WTC11 (cell line): Measurements from ENCODE around the gene ADM. TPM values are rescaled to one million over a fixed set of nuclear protein-coding genes. Genes with fewer than 3 reads are reported as not detected.

Source experiments
- ATAC-seq: fragments of 200-7000 bp; cut with Tn5 transposase; 2 replicates; pipeline ENCODE4 v1.10.0; 2021; ENCODE audit warnings: mild to moderate bottlenecking, moderate library complexity
- CTCF ChIA-PET: fragments of 300-600 bp; sonication (Branson Sonifier 250); formaldehyde crosslinking; loops from one replicate; lab custom pipeline; 2021; ENCODE audit warnings: antibody characterized with exemption; lab: Charles Lee
- POLR2A ChIA-PET: fragments of 350-600 bp; sonication (Branson Sonifier 250); formaldehyde crosslinking; loops from one replicate; lab custom pipeline; 2021; ENCODE audit warnings: antibody characterized with exemption; lab: Charles Lee
- DNase-seq: peaks from one replicate; pipeline ENCODE4 v3.0.0; 2021; ENCODE audit warnings: low spot score
- H3K27ac Mint-ChIP-seq: 2 replicates; pipeline ENCODE4 v1.8.0; 2021; ENCODE audit warnings: mixed read lengths
- H3K27me3 Mint-ChIP-seq: 2 replicates; pipeline ENCODE4 v1.8.0; 2021; ENCODE audit warnings: low read depth, mild to moderate bottlenecking, moderate library complexity, mixed read lengths
- H3K36me3 Mint-ChIP-seq: 2 replicates; pipeline ENCODE4 v1.8.0; 2021; ENCODE audit warnings: mixed read lengths
- H3K4me1 Mint-ChIP-seq: 2 replicates; pipeline ENCODE4 v1.8.0; 2022; ENCODE audit warnings: mixed read lengths
- H3K4me3 Mint-ChIP-seq: 2 replicates; pipeline ENCODE4 v1.8.0; 2021; ENCODE audit warnings: mild to moderate bottlenecking, moderate library complexity, mixed read lengths
- H3K9me3 Mint-ChIP-seq: 2 replicates; pipeline ENCODE4 v1.8.0; 2021; ENCODE audit warnings: mixed read lengths
- FOXK1 ChIP-seq: sonication (generic); formaldehyde crosslinking; IDR thresholded peaks from 2 replicates; pipeline ENCODE4 v1.8.0; 2022; ENCODE audit warnings: mild to moderate bottlenecking, moderate library complexity, missing genetic modification reagents
- FOXP1 ChIP-seq: sonication (generic); formaldehyde crosslinking; IDR thresholded peaks from 2 replicates; pipeline ENCODE4 v1.8.0; 2022; ENCODE audit warnings: missing genetic modification reagents, mild to moderate bottlenecking, moderate library complexity, borderline replicate concordance
- FOXP4 ChIP-seq: sonication (generic); formaldehyde crosslinking; IDR thresholded peaks from 2 replicates; pipeline ENCODE4 v1.8.0; 2022; ENCODE audit warnings: mild to moderate bottlenecking, missing genetic modification reagents
- GABPB1 ChIP-seq: sonication (generic); formaldehyde crosslinking; IDR thresholded peaks from 2 replicates; pipeline ENCODE4 v1.8.1; 2023; ENCODE audit warnings: mild to moderate bottlenecking, missing genetic modification reagents
- HMGXB4 ChIP-seq: sonication (generic); formaldehyde crosslinking; IDR thresholded peaks from 2 replicates; pipeline ENCODE4 v1.8.1; 2023; ENCODE audit warnings: mild to moderate bottlenecking, moderate library complexity, missing genetic modification reagents
- NFYB ChIP-seq: sonication (generic); formaldehyde crosslinking; conservative IDR thresholded peaks from 2 replicates; pipeline ENCODE4 v1.8.0; 2022; ENCODE audit warnings: low read depth, missing genetic modification reagents
- SP1 ChIP-seq: sonication (generic); formaldehyde crosslinking; conservative IDR thresholded peaks from 2 replicates; pipeline ENCODE4 v1.8.1; 2022; ENCODE audit warnings: missing genetic modification reagents
- TP53 ChIP-seq: sonication (generic); formaldehyde crosslinking; IDR thresholded peaks from 2 replicates; pipeline ENCODE4 v1.8.1; 2023; ENCODE audit warnings: mild to moderate bottlenecking, missing genetic modification reagents
- ZNF121 ChIP-seq: sonication (generic); formaldehyde crosslinking; IDR thresholded peaks from 2 replicates; pipeline ENCODE4 v1.8.0; 2023; ENCODE audit warnings: missing genetic modification reagents
- ZNF219 ChIP-seq: sonication (generic); formaldehyde crosslinking; IDR thresholded peaks from 2 replicates; pipeline ENCODE4 v1.8.0; 2023; ENCODE audit warnings: missing genetic modification reagents, mild to moderate bottlenecking, borderline replicate concordance
- ZNF232 ChIP-seq: sonication (generic); formaldehyde crosslinking; IDR thresholded peaks from 2 replicates; pipeline ENCODE4 v1.8.0; 2022; ENCODE audit warnings: mild to moderate bottlenecking, missing genetic modification reagents
- ZNF281 ChIP-seq: sonication (generic); formaldehyde crosslinking; IDR thresholded peaks from 2 replicates; pipeline ENCODE4 v1.8.0; 2023; ENCODE audit warnings: mild to moderate bottlenecking, missing genetic modification reagents
- ZNF317 ChIP-seq: sonication (generic); formaldehyde crosslinking; IDR thresholded peaks from 2 replicates; pipeline ENCODE4 v1.8.1; 2023; ENCODE audit warnings: low read depth, mild to moderate bottlenecking, moderate library complexity, missing genetic modification reagents, borderline replicate concordance
- ZNF416 ChIP-seq: fragments of 250-450 bp; sonication (Bioruptor Pico); IDR thresholded peaks from 2 replicates; pipeline ENCODE4 v1.9.0; 2021; ENCODE audit warnings: mild to moderate bottlenecking, inconsistent platforms
- ZNF512 ChIP-seq: sonication (generic); formaldehyde crosslinking; IDR thresholded peaks from 2 replicates; pipeline ENCODE4 v1.8.1; 2022; ENCODE audit warnings: missing genetic modification reagents, borderline replicate concordance
- ZNF532 ChIP-seq: fragments of 250-450 bp; sonication (Bioruptor Pico); IDR thresholded peaks from 2 replicates; pipeline ENCODE4 v1.9.0; 2021; ENCODE audit warnings: mild to moderate bottlenecking, borderline replicate concordance
- ZNF671 ChIP-seq: fragments of 250-450 bp; sonication (Bioruptor Pico); IDR thresholded peaks from 2 replicates; pipeline ENCODE4 v1.8.0; 2021; ENCODE audit warnings: mild to moderate bottlenecking
- total RNA-seq: library from RNA; stranded (reverse); gene quantifications from 3 replicates; pipeline ENCODE4 v1.2.3, GENCODE V29; 2021

Gene ADM
- total RNA-seq, 1 experiment from 2014 or later: 18.7 TPM

- 0 out of 2 replicates have a peak, but pooled peaks have one; percentile 14 for TF ChIP-seq FOXP4 (CRISPR knock-in tag)
- TF ChIP-seq ZNF416: no peak
- 0 out of 2 replicates have a peak, but pooled peaks have one; percentile 48 for TF ChIP-seq ZNF219
- no peak; the same call in 1 of the 2 replicates for TF ChIP-seq GABPB1 (CRISPR knock-in tag)
Observed at GRCh38 chr11:10304495-10305261, at the start of gene ADM (continued).

GRCh38 chr11:10255388-10256125, 49.3 kb upstream of the ADM start:
- Mint-ChIP-seq H3K27me3 (no peaks in the 10 kb centered on the region), H3K27ac (no peak overlapping the region), H3K4me3 (no peak overlapping the region), H3K36me3 (no peaks in the 10 kb centered on the region), H3K9me3 (0 out of 2 replicates have a peak, but pooled peaks cover 4% of the 10 kb centered on the region), H3K4me1 (peaks cover 38% of the 10 kb centered on the region)
- POLR2A ChIA-PET: no interaction called here
- no peak for ATAC-seq
- DNase-seq: no peak
- TF ChIP-seq FOXP1 (CRISPR knock-in tag) (no peak), ZNF121 (CRISPR knock-in tag) (no peak), FOXK1 (no peak), ZNF232 (CRISPR knock-in tag) (no peak), ZNF281 (CRISPR knock-in tag) (no peak), HMGXB4 (CRISPR knock-in tag) (no peak), ZNF512 (CRISPR knock-in tag) (no peak), ZNF317 (no peak), SP1 (no peak), NFYB (CRISPR knock-in tag) (no peak), ZNF532 (CRISPR knock-in tag) (no peak), TP53 (CRISPR knock-in tag) (no peak), ZNF671 (no peak)
- CTCF ChIA-PET: interaction anchor here (0.7 to 1.5 kb wide), 3 partner anchors 51 to 179 kb away, joined by 3 to 4 read pairs (median 3); no protein-coding TSS in a partner anchor
